Measurements from ENCODE around the gene SIK3.
A peak's percentile ranks its signal among the peaks of the same experiment; 100 is the strongest.

The SIK3 gene

GRCh38 chr11:117107701-117108590 is 9.7 kb upstream of the SIK3 start:
- no peak for DNase-seq

- no peak for DNase-seq
These were observed 2.3 kb upstream of the SIK3 start for GRCh38 chr11:117100556-117100955.

GRCh38 chr11:117099696-117100095 is 1.5 kb upstream of the SIK3 start:
- no peak for DNase-seq

- DNase-seq = peak; percentile 44
These were observed 599 bp downstream of the SIK3 start for GRCh38 chr11:117097389-117098268.

GRCh38 chr11:117097014-117097388 is 1.2 kb downstream of the SIK3 start:
- DNase-seq = no peak

GRCh38 chr11:117096201-117096991 is 1.8 kb downstream of the SIK3 start:
- peak; percentile 42 for DNase-seq

- no peak for DNase-seq
These were observed 2.7 kb downstream of the SIK3 start for GRCh38 chr11:117095284-117096161.

GRCh38 chr11:117094776-117095175 is 3.5 kb downstream of the SIK3 start:
- no peak for DNase-seq

- no peak for DNase-seq
These were observed 5.2 kb downstream of the SIK3 start for GRCh38 chr11:117092951-117093590.

- no peak for DNase-seq
These were observed 6.3 kb downstream of the SIK3 start for GRCh38 chr11:117091753-117092477.

GRCh38 chr11:117090111-117090706 is 8.0 kb downstream of the SIK3 start:
- no peak for DNase-seq

GRCh38 chr11:117089685-117090084 is 8.5 kb downstream of the SIK3 start:
- DNase-seq = no peak

GRCh38 chr11:117087446-117087845 is 10.8 kb downstream of the SIK3 start:
- DNase-seq = no peak

- no peak for DNase-seq
These were observed 13.2 kb downstream of the SIK3 start for GRCh38 chr11:117084992-117085391.

GRCh38 chr11:117083011-117083935 is 15.0 kb downstream of the SIK3 start:
- DNase-seq = no peak

GRCh38 chr11:117081908-117082307 is 16.3 kb downstream of the SIK3 start:
- no peak for DNase-seq

- DNase-seq = no peak
These were observed 17.9 kb downstream of the SIK3 start for GRCh38 chr11:117080370-117080769.

- DNase-seq = no peak
These were observed 21.1 kb downstream of the SIK3 start for GRCh38 chr11:117076941-117077691.

Data from activated CD8-positive, alpha-beta memory T cell treated with anti-CD3 and anti-CD28 coated beads, Interleukin-2, amount 50 U/mL, for 4 hours (primary cell).